GM12878 (cell line): Measurements from ENCODE around the gene EIF3B. TPM values are rescaled to one million over a fixed set of nuclear protein-coding genes. Genes with fewer than 3 reads are reported as not detected.

Experiments used
- ATAC-seq: fragments of 200-7000 bp; cut with Tn5 transposase; 3 replicates; pipeline ENCODE4 v1.9.1; 2020; ENCODE audit warnings: mild to moderate bottlenecking, moderate library complexity
- BruUV-seq: library from RNA; stranded (reverse); fragments of 400-500 nt; replicated peaks from 2 replicates; lab custom pipeline; 2021; lab: Mats Ljungman, UMichigan
- CTCF ChIA-PET: fragments of 300-600 bp; sonication (Branson Sonifier 250); formaldehyde crosslinking; extraction: SDS; loops from one replicate; lab custom pipeline; 2021; ENCODE audit warnings: inconsistent platforms; lab: Yijun Ruan, JAX
- POLR2A ChIA-PET: fragments of 350-600 bp; formaldehyde crosslinking; extraction: SDS; loops from one replicate; lab custom pipeline; 2021; ENCODE audit warnings: inconsistent platforms; lab: Charles Lee
- RAD21 ChIA-PET: fragments of 300-600 bp; sonication (Branson Sonifier 250); formaldehyde crosslinking; loops from one replicate; lab custom pipeline; 2023; ENCODE audit warnings: antibody characterized with exemption; ENCODE audit not compliant: unreplicated experiment; lab: Charles Lee
- SMC1A ChIA-PET: fragments of 300-600 bp; sonication (Branson Sonifier 250); formaldehyde crosslinking; loops from one replicate; lab custom pipeline; 2023; ENCODE audit not compliant: unreplicated experiment, uncharacterized antibody; lab: Charles Lee
- DNase-seq: peaks from one replicate; pipeline ENCODE4 v3.0.0-alpha.2; 2011; ENCODE audit warnings: low read depth, low spot score
- FAIRE-seq: peaks from 3 replicates; lab custom pipeline; 2011; peaks lifted over from hg19 to GRCh38; lab: Jason Lieb, UNC
- H2AFZ ChIP-seq: 2 replicates; pipeline ENCODE4 v1.6.0; 2011; ENCODE audit warnings: low read depth, low read length, control low read depth; ENCODE audit not compliant: control insufficient read depth
- H3K27ac ChIP-seq: 2 replicates; pipeline ENCODE4 v1.5.1; 2011; ENCODE audit warnings: control low read depth; ENCODE audit not compliant: control insufficient read depth, insufficient read depth
- H3K27me3 ChIP-seq, 2 experiments: replicated peaks in 1 of 2; 2 replicates each; pipeline versions ENCODE4 v1.6.0 to v1.6.1; 2011; ENCODE audit warnings: low read length in 1 of 2; ENCODE audit not compliant: control insufficient read depth in 2 of 2, insufficient read depth in 2 of 2
- H3K36me3 ChIP-seq, 2 experiments: 2 replicates each; pipeline ENCODE4 v1.5.1; 2011; ENCODE audit warnings: low read length in 1 of 2; ENCODE audit not compliant: control insufficient read depth in 2 of 2, insufficient read depth in 2 of 2
- H3K4me1 ChIP-seq: 2 replicates; pipeline ENCODE4 v1.6.1; 2011; ENCODE audit warnings: mild to moderate bottlenecking, low read length, moderate library complexity, mixed read lengths; ENCODE audit not compliant: control insufficient read depth, insufficient read depth
- H3K4me2 ChIP-seq: 2 replicates; pipeline ENCODE4 v1.6.0; 2011; ENCODE audit warnings: control low read depth; ENCODE audit not compliant: control insufficient read depth, insufficient read depth
- H3K4me3 ChIP-seq: fragments of 200-600 bp; sonication (generic); 2 replicates; pipeline ENCODE4 v1.5.1; 2016
- H3K79me2 ChIP-seq: 2 replicates; pipeline ENCODE4 v1.6.0; 2011; ENCODE audit warnings: low read length; ENCODE audit not compliant: control insufficient read depth, insufficient read depth
- H3K9ac ChIP-seq: 2 replicates; pipeline ENCODE4 v1.8.0; 2011; ENCODE audit warnings: low read length, control low read depth, mixed read lengths; ENCODE audit not compliant: control insufficient read depth, insufficient read depth
- H3K9me3 ChIP-seq: replicated peaks from 3 replicates; pipeline ENCODE4 v1.5.1; 2011; ENCODE audit warnings: mild to moderate bottlenecking, low read length; ENCODE audit not compliant: control insufficient read depth, insufficient read depth
- H4K20me1 ChIP-seq: 2 replicates; pipeline ENCODE4 v1.6.0; 2011; ENCODE audit not compliant: control insufficient read depth, insufficient read depth
- CBX5 ChIP-seq: sonication (generic); IDR thresholded peaks from 2 replicates; pipeline ENCODE4 v1.6.1; 2016; ENCODE audit warnings: low read depth, moderate library complexity, mild to moderate bottlenecking, inconsistent platforms
- DPF2 ChIP-seq: fragments of 450-650 bp; IDR thresholded peaks from 2 replicates; pipeline ENCODE4 v1.6.1; 2017; ENCODE audit warnings: mild to moderate bottlenecking
- NFYA ChIP-seq: IDR thresholded peaks from 2 replicates; pipeline ENCODE4 v1.6.1; 2011; ENCODE audit warnings: low read depth, mild to moderate bottlenecking, low read length, improper control_type of control experiment, borderline replicate concordance
- RCOR1 ChIP-seq: conservative IDR thresholded peaks from 2 replicates; pipeline ENCODE4 v1.6.1; 2012; ENCODE audit warnings: low read depth, low read length, improper control_type of control experiment
- SMAD5 ChIP-seq: IDR thresholded peaks from 2 replicates; pipeline ENCODE4 v1.6.1; 2016; ENCODE audit warnings: antibody characterized with exemption, low read depth
- SMARCA5 ChIP-seq: fragments of 450-650 bp; IDR thresholded peaks from 2 replicates; pipeline ENCODE4 v1.6.1; 2017; ENCODE audit warnings: mild to moderate bottlenecking
- STAT1 ChIP-seq: fragments of 450-650 bp; conservative IDR thresholded peaks from 2 replicates; pipeline ENCODE4 v1.6.1; 2014; ENCODE audit warnings: antibody characterized with exemption, mild to moderate bottlenecking
- ZNF274 ChIP-seq: IDR thresholded peaks from one replicate; pipeline ENCODE4 v1.8.0; 2011; ENCODE audit not compliant: insufficient read length, insufficient read depth
- WGBS: methylation state at CpG from one replicate; pipeline ENCODE4 v1.1.6; 2016; ENCODE audit warnings: low lambda C conversion rate; ENCODE audit not compliant: insufficient replicate concordance, insufficient coverage; ENCODE audit errors: missing lambda C conversion rate; 5-methylcytosine and 5-hydroxymethylcytosine counted together
- in situ Hi-C: fragments of 300-500 bp; cut with MboI; formaldehyde crosslinking; loops from 9 replicates; pipeline ENCODE4 v1.14.3; 2018; ENCODE audit warnings: mixed read lengths
- intact Hi-C: fragments of 100-400 bp; cut with micrococcal nuclease; formaldehyde crosslinking; loops from one replicate; pipeline ENCODE4 v1.14.2; 2022; ENCODE audit not compliant: unreplicated experiment
- polyA plus RNA-seq, 11 experiments: library from polyadenylated mRNA; depleted of rRNA in 4 of 11; unstranded in 6 of 11; stranded (reverse) in 5 of 11; fragments of >200 nt; fragmentation: Nextera tagmentation in 4 of 11; fragmentation: Illumina TruSeq in 1 of 11; extraction: Ambion mirVana in 4 of 11; extraction: Trizol in 1 of 11; gene quantifications; 1 replicate in 1 of 11; 2 replicates in 10 of 11; pipeline versions ENCODE4 v1.2.1 to v1.2.3, GENCODE V29; 2011 to 2016; ENCODE audit warnings: inconsistent platforms in 2 of 11, missing spikeins in 2 of 11, low read depth in 1 of 11
- total RNA-seq, 4 experiments: library from RNA; depleted of rRNA in 3 of 4; stranded (reverse); fragments of >200 nt in 3 of 4; fragmentation: Illumina TruSeq in 1 of 4; extraction: Trizol in 1 of 4; gene quantifications; 2 replicates each; pipeline versions ENCODE4 v1.2.1 to v1.2.3, GENCODE V29; 2013 to 2021
- TF ChIP-seq, protein P1 (sequence below): fragments of 450-650 bp; formaldehyde crosslinking; IDR thresholded peaks from 2 replicates; pipeline ENCODE4 v1.5.0; 2022; ENCODE audit warnings: mild to moderate bottlenecking, missing genetic modification characterization
- TF ChIP-seq, protein P2 (sequence below): fragments of 150-350 bp; IDR thresholded peaks from 2 replicates; pipeline ENCODE4 v1.6.1; 2014; ENCODE audit warnings: mild to moderate bottlenecking, low read depth, low read length
- TF ChIP-seq, protein P3 (sequence below): fragments of 450-650 bp; IDR thresholded peaks from 2 replicates; pipeline ENCODE4 v1.6.1; 2018; ENCODE audit warnings: borderline replicate concordance, mild to moderate bottlenecking; ENCODE audit not compliant: partially characterized antibody

EIF3B gene
- total and polyA plus RNA-seq, 10 of the 15 experiments (the other 5 are each of a cell fraction or from before 2014, with no cell fraction given) = 17.6 to 275 (median 153) TPM

DNA sequence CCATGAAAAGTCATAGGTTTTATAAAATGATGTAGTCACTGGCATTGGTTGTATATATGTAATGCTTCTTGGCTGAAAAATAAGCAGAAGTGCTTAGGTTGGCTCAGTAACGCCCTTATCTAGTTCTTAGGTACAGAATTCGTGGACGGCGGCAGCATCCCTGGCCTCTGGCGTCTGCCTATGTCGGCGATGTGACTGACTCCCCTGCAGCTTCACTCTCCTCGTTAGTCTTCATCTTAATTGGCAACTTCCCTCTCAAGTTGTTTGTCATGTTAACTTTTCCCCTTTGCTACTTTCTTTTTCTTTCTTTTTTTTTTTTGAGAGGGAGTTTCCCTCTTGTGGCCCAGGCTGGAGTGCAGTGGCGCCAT, 67.3 kb downstream of the EIF3B start:
- WGBS = 92% methylated on average over 9 of the region's 9 CpGs
- intact Hi-C loops (no loop called here), in situ Hi-C loops (no loop called here)
- ChIA-PET SMC1A (interaction anchor here (0.6 to 1.5 kb wide), 3 partner anchors 9 to 650 kb away, joined by 3 to 7 read pairs (median 5); no protein-coding TSS in a partner anchor), POLR2A (interaction anchor here (1.1 kb wide), 1 partner anchor 28 kb away, joined by 3 read pairs; no protein-coding TSS in a partner anchor), RAD21 (no interaction called here), CTCF (no interaction called here)
- Histone ChIP-seq H4K20me1 (0 out of 2 replicates have a peak, but pooled peaks cover 2% of the 10 kb centered on the region), H3K27me3 (no peaks in the 10 kb centered on the region), H3K9ac (no peak overlapping the region), H2AFZ (no peak overlapping the region), H3K9me3 (no peaks in the 10 kb centered on the region), H3K4me1 (0 out of 2 replicates have a peak, but pooled peaks cover 3% of the 10 kb centered on the region), H3K27ac (no peak overlapping the region), H3K4me2 (no peak overlapping the region), H3K36me3 (peaks cover 0 to 3% of the 10 kb centered on the region in 2 experiments; a peak in 3 of 4 replicates), H3K4me3 (no peak overlapping the region), H3K79me2 (peaks cover 11% of the 10 kb centered on the region)
- no peak for ATAC-seq
- no peak for DNase-seq
- BruUV-seq = no TSS peak
- TF ChIP-seq, protein P1, sequence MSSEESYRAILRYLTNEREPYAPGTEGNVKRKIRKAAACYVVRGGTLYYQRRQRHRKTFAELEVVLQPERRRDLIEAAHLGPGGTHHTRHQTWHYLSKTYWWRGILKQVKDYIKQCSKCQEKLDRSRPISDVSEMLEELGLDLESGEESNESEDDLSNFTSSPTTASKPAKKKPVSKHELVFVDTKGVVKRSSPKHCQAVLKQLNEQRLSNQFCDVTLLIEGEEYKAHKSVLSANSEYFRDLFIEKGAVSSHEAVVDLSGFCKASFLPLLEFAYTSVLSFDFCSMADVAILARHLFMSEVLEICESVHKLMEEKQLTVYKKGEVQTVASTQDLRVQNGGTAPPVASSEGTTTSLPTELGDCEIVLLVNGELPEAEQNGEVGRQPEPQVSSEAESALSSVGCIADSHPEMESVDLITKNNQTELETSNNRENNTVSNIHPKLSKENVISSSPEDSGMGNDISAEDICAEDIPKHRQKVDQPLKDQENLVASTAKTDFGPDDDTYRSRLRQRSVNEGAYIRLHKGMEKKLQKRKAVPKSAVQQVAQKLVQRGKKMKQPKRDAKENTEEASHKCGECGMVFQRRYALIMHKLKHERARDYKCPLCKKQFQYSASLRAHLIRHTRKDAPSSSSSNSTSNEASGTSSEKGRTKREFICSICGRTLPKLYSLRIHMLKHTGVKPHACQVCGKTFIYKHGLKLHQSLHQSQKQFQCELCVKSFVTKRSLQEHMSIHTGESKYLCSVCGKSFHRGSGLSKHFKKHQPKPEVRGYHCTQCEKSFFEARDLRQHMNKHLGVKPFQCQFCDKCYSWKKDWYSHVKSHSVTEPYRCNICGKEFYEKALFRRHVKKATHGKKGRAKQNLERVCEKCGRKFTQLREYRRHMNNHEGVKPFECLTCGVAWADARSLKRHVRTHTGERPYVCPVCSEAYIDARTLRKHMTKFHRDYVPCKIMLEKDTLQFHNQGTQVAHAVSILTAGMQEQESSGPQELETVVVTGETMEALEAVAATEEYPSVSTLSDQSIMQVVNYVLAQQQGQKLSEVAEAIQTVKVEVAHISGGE (CRISPR knock-in tag) = no peak
- TF ChIP-seq, protein P2, sequence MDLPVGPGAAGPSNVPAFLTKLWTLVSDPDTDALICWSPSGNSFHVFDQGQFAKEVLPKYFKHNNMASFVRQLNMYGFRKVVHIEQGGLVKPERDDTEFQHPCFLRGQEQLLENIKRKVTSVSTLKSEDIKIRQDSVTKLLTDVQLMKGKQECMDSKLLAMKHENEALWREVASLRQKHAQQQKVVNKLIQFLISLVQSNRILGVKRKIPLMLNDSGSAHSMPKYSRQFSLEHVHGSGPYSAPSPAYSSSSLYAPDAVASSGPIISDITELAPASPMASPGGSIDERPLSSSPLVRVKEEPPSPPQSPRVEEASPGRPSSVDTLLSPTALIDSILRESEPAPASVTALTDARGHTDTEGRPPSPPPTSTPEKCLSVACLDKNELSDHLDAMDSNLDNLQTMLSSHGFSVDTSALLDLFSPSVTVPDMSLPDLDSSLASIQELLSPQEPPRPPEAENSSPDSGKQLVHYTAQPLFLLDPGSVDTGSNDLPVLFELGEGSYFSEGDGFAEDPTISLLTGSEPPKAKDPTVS = no peak
- TF ChIP-seq NFYA (no peak), DPF2 (no peak), SMARCA5 (no peak), ZNF274 (no peak), STAT1 (no peak), SMAD5 (no peak), RCOR1 (no peak), CBX5 (no peak)
- TF ChIP-seq, protein P3, sequence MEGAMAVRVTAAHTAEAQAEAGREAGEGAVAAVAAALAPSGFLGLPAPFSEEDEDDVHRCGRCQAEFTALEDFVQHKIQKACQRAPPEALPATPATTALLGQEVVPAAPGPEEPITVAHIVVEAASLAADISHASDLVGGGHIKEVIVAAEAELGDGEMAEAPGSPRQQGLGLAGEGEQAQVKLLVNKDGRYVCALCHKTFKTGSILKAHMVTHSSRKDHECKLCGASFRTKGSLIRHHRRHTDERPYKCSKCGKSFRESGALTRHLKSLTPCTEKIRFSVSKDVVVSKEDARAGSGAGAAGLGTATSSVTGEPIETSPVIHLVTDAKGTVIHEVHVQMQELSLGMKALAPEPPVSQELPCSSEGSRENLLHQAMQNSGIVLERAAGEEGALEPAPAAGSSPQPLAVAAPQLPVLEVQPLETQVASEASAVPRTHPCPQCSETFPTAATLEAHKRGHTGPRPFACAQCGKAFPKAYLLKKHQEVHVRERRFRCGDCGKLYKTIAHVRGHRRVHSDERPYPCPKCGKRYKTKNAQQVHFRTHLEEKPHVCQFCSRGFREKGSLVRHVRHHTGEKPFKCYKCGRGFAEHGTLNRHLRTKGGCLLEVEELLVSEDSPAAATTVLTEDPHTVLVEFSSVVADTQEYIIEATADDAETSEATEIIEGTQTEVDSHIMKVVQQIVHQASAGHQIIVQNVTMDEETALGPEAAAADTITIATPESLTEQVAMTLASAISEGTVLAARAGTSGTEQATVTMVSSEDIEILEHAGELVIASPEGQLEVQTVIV = no peak
- no peak for FAIRE-seq
